Upper lobe of left lung (tissue), 6 donors: ENCODE results near the gene SDHA. TPM values are rescaled to one million over a fixed set of nuclear protein-coding genes. Genes with fewer than 3 reads are reported as not detected.
"Not testable (repeated sequence)": the region's sequence is repeated elsewhere in the genome, so short reads cannot be mapped to it uniquely, and the experiment has no call there.

Experiments
- ATAC-seq, 2 donors: fragments of 200-7000 bp; cut with Tn5 transposase; one replicate each; pipeline ENCODE4 v1.9.1; 2022; ENCODE audit warnings: mild to moderate bottlenecking in 2 of 2, moderate library complexity in 2 of 2; ENCODE audit not compliant: low FRiP score in 2 of 2
- DNase-seq, 2 donors: peaks; one replicate each; pipeline ENCODE4 v3.0.0-alpha.2; 2019 to 2020
- H3K27ac ChIP-seq, 4 donors: fragments of 200-600 bp; sonication (generic); one replicate each; pipeline ENCODE4 v1.5.1; 2016 to 2019
- H3K27me3 ChIP-seq, 4 donors: fragments of 200-600 bp; sonication (generic); one replicate each; pipeline ENCODE4 v1.5.1; 2017 to 2019
- H3K36me3 ChIP-seq, 4 donors: fragments of 200-600 bp; sonication (generic); one replicate each; pipeline ENCODE4 v1.5.1; 2016 to 2019
- H3K4me1 ChIP-seq, 4 donors: fragments of 200-600 bp; sonication (generic); one replicate each; pipeline ENCODE4 v1.5.1; 2018 to 2019
- H3K4me3 ChIP-seq, 4 donors: fragments of 200-600 bp; sonication (generic); one replicate each; pipeline ENCODE4 v1.5.1; 2017 to 2019; ENCODE audit warnings: mild to moderate bottlenecking in 2 of 4, moderate library complexity in 1 of 4
- H3K9me3 ChIP-seq, 4 donors: fragments of 200-600 bp; sonication (generic); one replicate each; pipeline ENCODE4 v1.5.1; 2018 to 2019
- EP300 ChIP-seq, 4 donors: sonication (generic); formaldehyde crosslinking; IDR thresholded peaks; one replicate each; pipeline ENCODE4 v1.5.1; 2017; ENCODE audit warnings: antibody characterized with exemption in 4 of 4, control low read depth in 2 of 4
- POLR2A ChIP-seq, 4 donors: fragments of 450-650 bp; IDR thresholded peaks; one replicate each; pipeline ENCODE4 v1.5.1; 2016 to 2017; ENCODE audit warnings: antibody characterized with exemption in 4 of 4, mild to moderate bottlenecking in 2 of 4
- POLR2AphosphoS5 ChIP-seq, 2 donors: sonication (generic); formaldehyde crosslinking; IDR thresholded peaks; one replicate each; pipeline ENCODE4 v1.5.1; 2017; ENCODE audit warnings: antibody characterized with exemption in 2 of 2
- WGBS, 2 donors: methylation state at CpG; one replicate each; pipeline ENCODE4 v1.1.5; 2017 to 2018; 5-methylcytosine and 5-hydroxymethylcytosine counted together
- total RNA-seq, 6 donors: library from RNA; depleted of rRNA in 4 of 6; stranded (reverse); fragments of >200 nt in 4 of 6; gene quantifications; one replicate each; pipeline versions ENCODE4 v1.1.0 to v1.2.1, GENCODE V29; 2016 to 2021
- TF ChIP-seq, protein P1 (sequence below), 6 experiments: fragments of 450-650 bp in 4 of 6; fragments of 200-600 bp in 2 of 6; sonication (generic) in 2 of 6; IDR thresholded peaks; one replicate each; pipeline ENCODE4 v1.5.1; 2016 to 2019; ENCODE audit warnings: antibody characterized with exemption in 6 of 6
- donor health status: DM: no; HTN: no; CAD: no; lungs with moderate emphysema.
- donor health status: DM: no; HTN: yes; CAD: no; lungs with severe emphysema.

Gene SDHA
- total RNA-seq, 6 donors from 2014 or later = 64.0 to 123 (median 95.1) TPM

DNA sequence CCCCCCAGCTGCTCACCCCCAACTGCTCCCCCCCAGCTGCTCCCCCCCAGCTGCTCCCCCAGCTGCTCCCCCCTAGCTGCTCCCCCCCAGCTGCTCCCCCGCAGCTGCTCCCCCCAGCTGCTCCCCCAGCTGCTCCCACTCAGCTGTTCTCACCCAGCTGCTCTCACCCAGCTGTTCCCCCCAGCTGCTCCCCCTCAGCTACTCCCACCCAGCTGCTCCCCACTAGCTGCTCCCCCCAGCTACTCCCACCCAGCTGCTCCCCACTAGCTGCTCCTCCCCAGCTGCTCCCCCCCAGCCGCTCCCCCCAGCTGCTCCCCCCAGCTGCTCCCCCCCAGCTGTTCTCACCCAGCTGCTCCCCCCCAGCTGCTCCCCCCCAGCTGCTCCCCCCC lies 80.6 kb downstream of the SDHA start:
- ATAC-seq = no peak
- WGBS, 2 donors = no CpG with 5 or more reads among the region's 2 CpGs

DNA sequence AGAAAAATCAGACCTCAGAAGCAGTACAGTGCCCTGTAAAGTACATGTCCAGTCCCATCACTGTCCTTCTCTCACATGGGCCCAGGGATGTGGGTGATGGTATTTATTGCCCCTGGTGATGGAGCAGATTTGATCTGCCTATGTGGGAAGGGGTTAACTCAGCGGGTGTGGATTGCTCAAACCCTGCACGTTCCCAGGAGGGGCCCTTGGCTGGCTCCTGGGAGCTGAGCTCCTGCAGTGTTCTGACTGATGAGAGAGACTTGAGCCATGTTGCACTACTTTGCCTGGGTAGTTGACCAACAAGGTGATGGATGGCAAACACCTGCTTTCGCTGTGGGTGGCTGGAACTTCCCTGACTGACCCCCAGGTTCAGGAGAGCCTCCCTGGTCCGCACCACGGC lies 81.8 kb downstream of the SDHA start:
- not testable (repeated sequence) for DNase-seq, H3K27me3 ChIP-seq

More for the DNA sequence above, 80.6 kb downstream of the SDHA start:
- Histone ChIP-seq H3K4me3 (no peak overlapping the region), H3K27ac (no peak overlapping the region), H3K27me3 (no peaks in the 10 kb centered on the region), H3K36me3 (no peaks in the 10 kb centered on the region), H3K9me3 (no peaks in the 10 kb centered on the region), H3K4me1 (no peaks in the 10 kb centered on the region)
- TF ChIP-seq POLR2A (IDR thresholded peaks at IDR 0.05) (no peak), POLR2AphosphoS5 (IDR thresholded peaks at IDR 0.05) (no peak), EP300 (IDR thresholded peaks at IDR 0.05) (no peak)
- TF ChIP-seq, protein P1, sequence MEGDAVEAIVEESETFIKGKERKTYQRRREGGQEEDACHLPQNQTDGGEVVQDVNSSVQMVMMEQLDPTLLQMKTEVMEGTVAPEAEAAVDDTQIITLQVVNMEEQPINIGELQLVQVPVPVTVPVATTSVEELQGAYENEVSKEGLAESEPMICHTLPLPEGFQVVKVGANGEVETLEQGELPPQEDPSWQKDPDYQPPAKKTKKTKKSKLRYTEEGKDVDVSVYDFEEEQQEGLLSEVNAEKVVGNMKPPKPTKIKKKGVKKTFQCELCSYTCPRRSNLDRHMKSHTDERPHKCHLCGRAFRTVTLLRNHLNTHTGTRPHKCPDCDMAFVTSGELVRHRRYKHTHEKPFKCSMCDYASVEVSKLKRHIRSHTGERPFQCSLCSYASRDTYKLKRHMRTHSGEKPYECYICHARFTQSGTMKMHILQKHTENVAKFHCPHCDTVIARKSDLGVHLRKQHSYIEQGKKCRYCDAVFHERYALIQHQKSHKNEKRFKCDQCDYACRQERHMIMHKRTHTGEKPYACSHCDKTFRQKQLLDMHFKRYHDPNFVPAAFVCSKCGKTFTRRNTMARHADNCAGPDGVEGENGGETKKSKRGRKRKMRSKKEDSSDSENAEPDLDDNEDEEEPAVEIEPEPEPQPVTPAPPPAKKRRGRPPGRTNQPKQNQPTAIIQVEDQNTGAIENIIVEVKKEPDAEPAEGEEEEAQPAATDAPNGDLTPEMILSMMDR (IDR thresholded peaks at IDR 0.05) = no peak
- DNase-seq = no peak

DNA sequence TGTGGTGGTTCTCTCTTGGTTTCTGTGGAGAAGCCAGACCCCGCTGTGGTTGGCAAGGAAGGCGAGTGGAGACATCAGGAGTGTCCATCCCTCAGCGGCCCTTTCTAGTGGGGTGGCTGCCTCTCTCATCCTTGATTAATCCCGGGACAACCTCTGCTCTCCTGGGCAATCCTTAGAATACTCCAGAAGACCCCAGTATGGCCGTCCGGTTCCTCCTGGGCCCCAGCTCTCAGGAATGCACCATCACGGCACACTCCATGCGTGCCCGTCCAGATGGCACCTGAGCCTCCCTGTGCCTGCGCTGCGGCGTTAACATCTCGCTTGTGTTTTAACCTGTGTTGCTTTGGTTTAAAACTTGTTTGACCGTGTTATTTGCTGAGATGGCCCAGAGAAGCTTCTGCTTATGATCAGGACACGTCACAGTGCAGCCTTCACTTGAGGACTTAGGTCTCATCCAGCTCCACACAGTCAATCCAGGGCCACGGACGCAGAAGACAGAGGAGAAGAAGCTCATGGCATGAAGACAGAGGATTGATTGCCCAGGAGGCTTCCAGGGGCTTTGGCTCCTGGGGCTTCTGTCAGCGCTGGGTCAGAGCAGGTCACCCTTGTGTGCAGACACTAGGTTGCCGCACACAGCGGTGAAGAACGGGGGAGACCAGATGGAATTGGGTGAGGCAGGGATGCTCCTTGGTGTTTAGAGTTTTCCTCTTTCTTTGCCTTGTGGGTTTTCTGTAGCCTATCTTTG lies 82.7 kb downstream of the SDHA start:
- 91 to 94% methylated on average over 18 to 21 of the region's 21 CpGs for WGBS, 2 donors
- ATAC-seq, H3K27me3 ChIP-seq, H3K36me3 ChIP-seq, H3K9me3 ChIP-seq, H3K4me3 ChIP-seq, DNase-seq, H3K4me1 ChIP-seq, H3K27ac ChIP-seq: not testable (repeated sequence)

More for the DNA sequence above, 81.8 kb downstream of the SDHA start:
- not testable (repeated sequence) for H3K9me3 ChIP-seq, H3K4me1 ChIP-seq, H3K36me3 ChIP-seq, H3K27ac ChIP-seq, H3K4me3 ChIP-seq, ATAC-seq
- 60 to 76% methylated on average over 2 to 5 of the region's 5 CpGs for WGBS, 2 donors

DNA sequence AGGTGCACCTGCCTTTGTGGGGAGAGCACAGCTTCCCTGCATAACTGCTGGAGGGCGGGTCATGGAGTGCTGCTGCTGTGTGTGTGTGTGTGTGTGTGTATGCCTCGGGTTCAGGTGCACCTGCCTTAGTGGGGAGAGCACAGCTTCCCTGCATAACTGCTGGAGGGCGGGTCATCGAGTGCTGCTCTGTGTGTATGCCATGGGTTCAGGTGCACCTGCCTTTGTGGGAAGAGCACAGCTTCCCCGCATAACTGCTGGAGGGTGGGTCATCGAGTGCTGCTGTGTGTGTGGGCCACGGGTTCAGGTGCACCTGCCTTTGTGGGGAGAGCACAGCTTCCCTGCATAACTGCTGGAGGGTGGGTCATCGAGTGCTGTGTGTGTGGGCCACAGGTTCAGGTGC lies 84.3 kb downstream of the SDHA start:
- H3K36me3 ChIP-seq = peaks cover 4 to 25% (median 11%) of the 10 kb centered on the region in 4 donors
- not testable (repeated sequence) for H3K4me1 ChIP-seq, H3K9me3 ChIP-seq, H3K27me3 ChIP-seq, ATAC-seq, H3K4me3 ChIP-seq, H3K27ac ChIP-seq, DNase-seq
- 64 to 66% methylated on average over 3 to 8 of the region's 8 CpGs for WGBS, 2 donors

DNA sequence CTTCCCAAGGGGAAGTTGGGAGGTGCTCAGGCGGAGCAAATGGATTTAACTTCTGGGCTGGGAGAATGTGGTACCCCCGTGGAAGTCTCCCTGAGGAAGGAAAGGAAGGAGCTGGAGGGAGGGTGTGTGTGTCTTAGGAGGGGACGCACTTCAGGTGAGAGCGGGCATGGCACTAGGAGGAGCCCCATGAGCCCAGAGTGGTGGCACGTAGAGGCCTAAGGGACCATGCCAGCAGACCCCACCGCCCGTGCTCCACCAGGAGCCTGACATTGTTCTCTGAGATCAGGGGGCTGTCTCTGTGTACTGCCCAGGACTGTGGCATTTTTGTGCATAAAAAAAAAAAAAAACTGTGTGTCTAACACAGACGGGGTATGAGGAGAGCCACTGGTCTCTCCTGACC lies 84.8 kb downstream of the SDHA start:
- Histone ChIP-seq H3K36me3 (peaks cover 4 to 30% (median 16%) of the 10 kb centered on the region in 4 donors), H3K27ac (no peak overlapping the region), H3K4me3 (no peak overlapping the region), H3K27me3 (no peaks in the 10 kb centered on the region), H3K4me1 (no peaks in the 10 kb centered on the region), H3K9me3 (no peaks in the 10 kb centered on the region)
- ATAC-seq (peak in 1 of 2 donors; percentile 24), DNase-seq (no peak)
- WGBS, 2 donors = 76 to 78% methylated on average over 6 to 8 of the region's 8 CpGs
- TF ChIP-seq EP300 (IDR thresholded peaks at IDR 0.05) = no peak

DNA sequence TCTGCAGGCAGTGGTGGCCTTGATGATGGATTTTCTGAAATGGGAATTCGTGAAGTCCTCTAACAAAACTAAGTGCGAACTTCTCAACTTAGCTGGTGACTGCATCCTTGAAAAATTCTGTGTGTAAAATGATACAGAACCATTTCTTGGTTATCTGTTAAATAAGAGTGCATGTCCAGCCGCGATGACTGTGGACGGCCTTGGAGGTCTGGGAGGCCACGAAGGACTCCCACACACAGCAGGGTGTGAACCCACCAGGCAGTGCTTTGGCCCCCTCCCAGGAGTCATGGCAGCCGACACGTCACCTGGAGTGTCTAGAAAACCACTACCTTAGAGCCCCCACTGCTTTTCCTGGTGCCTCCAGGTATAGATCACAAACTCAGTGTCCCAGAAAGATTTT lies 85.6 kb downstream of the SDHA start:
- peak in 1 of 2 donors; percentile 14 for DNase-seq
- WGBS, 2 donors = 88 to 100% methylated on average over 2 to 6 of the region's 8 CpGs
- peaks cover 4 to 33% (median 19%) of the 10 kb centered on the region in 4 donors for H3K36me3 ChIP-seq
- not testable (repeated sequence) for H3K4me3 ChIP-seq, H3K27me3 ChIP-seq, H3K9me3 ChIP-seq, H3K4me1 ChIP-seq, H3K27ac ChIP-seq, ATAC-seq

DNA sequence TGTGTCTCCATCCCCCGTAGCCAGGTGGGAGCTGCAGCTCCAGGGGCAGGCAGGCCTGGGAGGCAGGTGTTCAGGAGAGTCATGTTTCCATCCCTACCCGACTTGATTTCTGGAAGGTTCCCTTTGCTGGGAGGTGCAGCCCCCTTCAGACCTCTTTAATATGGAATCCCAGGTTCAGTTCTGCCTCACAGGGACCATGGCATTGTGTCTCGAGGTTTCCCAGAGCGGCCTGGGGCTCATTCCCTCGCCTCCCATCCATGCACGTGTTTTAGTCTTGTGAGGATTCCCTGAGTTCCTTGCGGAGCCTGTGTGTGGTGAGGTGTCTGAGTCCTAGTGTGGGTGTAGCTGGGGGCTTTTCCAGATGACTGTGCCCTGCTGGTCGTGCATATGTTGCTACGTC lies 86.9 kb downstream of the SDHA start:
- ATAC-seq = no peak
- H3K9me3 ChIP-seq = no peaks in the 10 kb centered on the region
- DNase-seq = peak in 1 of 2 donors; percentile 12
- H3K27ac ChIP-seq = no peak overlapping the region
- H3K4me1 ChIP-seq = no peaks in the 10 kb centered on the region
- H3K27me3 ChIP-seq = no peaks in the 10 kb centered on the region
- peaks cover 8 to 40% (median 25%) of the 10 kb centered on the region in 4 donors for H3K36me3 ChIP-seq
- TF ChIP-seq, protein P1 (IDR thresholded peaks at IDR 0.05) = no peak
- no peak for TF ChIP-seq EP300 (IDR thresholded peaks at IDR 0.05)
- TF ChIP-seq POLR2AphosphoS5 (IDR thresholded peaks at IDR 0.05) = no peak
- TF ChIP-seq POLR2A (IDR thresholded peaks at IDR 0.05) = no peak
- 91 to 95% methylated on average over 8 of the region's 9 CpGs for WGBS, 2 donors
- no peak overlapping the region for H3K4me3 ChIP-seq
